ENCODE data around the gene RTBDN. TPM values are rescaled to one million over a fixed set of nuclear protein-coding genes. Genes with fewer than 3 reads are reported as not detected.

Gene RTBDN
- total RNA-seq, result not detected in 2 replicates

DNA sequence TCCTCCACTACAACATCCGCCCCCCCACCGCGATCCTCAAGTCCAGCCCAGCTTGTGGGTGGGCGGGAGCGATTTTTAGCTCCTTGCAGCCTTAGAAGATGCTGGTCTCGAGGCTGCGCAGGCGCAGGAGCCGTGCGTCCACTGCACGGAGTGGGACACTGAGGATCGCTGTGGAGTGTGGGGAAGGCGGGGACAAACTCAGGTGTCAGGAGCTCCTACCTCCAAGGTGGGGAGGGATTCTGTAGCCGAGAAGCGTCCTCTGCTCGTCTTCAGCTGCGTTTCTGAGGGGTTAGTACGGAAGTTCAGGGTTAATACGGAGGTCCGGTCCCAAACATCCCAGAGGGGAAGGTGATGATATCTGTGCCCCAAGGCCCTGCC is at the start of gene RTBDN:
Gene RTBDN (minus strand): TSS at position 14 of the 378 bp plus-strand sequence. CDS start 4,600 bp downstream, outside the sequence.

DNA sequence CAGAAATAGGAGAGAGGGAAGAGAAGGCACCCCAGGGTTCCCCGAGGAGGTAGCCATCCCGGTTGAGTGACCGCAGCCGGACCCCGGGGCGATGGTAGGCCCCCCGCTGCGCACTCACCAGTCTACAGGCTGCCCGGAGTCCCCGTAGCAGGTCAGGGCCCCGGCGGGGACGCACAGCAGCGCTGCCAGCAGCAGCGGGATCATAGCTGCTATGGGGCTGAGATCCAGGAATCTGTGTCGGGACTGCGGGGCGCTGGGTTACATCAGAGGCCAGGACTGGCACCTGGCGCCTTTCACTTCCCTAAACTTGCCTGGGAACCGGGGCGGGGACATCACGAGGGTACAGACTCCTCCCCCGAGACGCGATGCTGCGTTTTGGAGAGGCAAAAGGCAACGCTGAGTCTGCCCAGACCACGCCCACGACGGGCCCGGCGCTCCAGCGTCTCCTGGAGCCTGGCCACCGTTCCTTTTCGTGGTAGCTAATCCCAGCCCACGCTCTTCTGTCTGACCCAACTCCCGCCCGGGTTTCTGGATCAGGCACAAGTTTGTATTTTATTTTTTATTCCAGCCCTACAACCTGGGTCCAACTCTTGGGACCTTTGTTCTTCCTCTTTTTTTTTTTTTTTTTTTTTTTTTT is 46.9 kb upstream of the RTBDN start, which contains the start of gene DNASE2:
Gene DNASE2 (minus strand): TSS at position 278 of the 637 bp plus-strand sequence. CDS start 74 bp downstream, at position 204.

DNA sequence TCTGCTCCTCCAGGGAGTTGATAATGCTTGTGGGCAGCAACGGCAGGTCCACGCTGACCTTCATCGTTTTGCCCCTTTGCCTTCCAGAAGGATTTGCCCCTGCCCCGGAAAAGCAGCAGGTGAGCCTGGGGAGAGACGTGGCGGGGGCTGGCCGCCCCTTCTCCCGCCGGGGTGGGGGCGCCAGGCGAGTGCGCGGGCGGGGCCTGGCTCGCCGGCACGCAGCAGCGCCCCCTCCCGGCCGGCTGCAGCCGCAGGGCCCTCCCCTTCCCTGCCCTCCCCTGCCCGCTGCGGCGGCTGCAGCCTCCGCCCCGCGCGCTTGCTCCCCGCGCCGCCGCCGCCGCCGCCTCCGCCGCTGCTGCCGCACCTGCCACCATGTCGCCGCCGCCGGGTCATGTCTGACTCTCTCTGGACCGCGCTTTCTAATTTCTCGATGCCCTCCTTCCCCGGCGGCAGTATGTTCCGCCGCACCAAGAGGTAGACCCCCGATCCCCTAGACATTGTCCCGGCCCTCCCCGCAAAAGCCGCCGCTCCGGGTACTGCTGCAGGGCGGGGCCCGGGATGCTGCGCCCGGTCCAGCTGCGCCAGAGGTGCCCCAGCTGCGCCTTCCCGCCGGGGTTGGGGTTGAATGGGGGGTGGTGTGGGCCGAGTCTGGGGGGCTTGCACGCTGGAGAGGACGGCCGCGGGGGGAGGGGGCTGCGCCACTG is 4.0 kb upstream of the RTBDN start, which contains the start of gene MAST1:
Gene MAST1 (plus strand): TSS at position 334 of the 704 bp plus-strand sequence. CDS start 58 bp downstream, at position 392.

DNA sequence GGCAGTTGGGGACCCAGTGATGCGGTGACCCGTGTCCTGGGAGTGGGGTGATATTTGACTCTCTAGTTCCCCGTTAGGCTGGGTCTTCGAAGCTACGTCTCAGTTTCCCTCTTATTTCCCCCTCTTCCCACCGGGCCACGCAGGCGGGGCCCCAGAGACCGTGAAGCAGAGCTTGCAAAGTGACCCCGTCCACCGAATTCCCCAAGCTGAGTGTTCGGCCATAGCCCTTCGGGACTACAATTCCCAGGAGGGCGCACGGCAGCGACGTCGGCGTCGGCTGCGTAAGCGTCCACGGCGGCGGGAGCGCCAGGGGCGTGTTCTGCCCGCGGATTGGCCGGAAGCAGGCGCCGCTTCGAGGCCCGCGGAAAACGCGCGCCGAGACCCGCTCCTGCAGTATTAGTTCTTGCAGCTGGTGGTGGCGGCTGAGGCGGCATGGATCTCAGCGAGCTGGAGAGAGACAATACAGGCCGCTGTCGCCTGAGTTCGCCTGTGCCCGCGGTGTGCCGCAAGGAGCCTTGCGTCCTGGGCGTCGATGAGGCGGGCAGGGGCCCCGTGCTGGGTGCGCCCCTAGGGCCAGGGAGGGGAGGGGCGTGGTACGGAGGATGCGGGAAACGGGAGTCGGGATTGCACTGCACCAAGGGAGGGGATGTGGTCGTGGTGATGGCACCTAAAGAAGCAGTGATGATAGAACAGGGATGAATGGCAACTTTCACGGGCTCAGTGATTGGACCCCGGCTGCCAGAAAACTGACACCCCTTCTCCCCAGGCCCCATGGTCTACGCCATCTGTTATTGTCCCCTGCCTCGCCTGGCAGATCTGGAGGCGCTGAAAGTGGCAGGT is 27.9 kb downstream of the RTBDN start, which contains the start of gene RNASEH2A:
Gene RNASEH2A (plus strand): TSS at position 343 of the 840 bp plus-strand sequence. CDS start 90 bp downstream, at position 433.

DNA sequence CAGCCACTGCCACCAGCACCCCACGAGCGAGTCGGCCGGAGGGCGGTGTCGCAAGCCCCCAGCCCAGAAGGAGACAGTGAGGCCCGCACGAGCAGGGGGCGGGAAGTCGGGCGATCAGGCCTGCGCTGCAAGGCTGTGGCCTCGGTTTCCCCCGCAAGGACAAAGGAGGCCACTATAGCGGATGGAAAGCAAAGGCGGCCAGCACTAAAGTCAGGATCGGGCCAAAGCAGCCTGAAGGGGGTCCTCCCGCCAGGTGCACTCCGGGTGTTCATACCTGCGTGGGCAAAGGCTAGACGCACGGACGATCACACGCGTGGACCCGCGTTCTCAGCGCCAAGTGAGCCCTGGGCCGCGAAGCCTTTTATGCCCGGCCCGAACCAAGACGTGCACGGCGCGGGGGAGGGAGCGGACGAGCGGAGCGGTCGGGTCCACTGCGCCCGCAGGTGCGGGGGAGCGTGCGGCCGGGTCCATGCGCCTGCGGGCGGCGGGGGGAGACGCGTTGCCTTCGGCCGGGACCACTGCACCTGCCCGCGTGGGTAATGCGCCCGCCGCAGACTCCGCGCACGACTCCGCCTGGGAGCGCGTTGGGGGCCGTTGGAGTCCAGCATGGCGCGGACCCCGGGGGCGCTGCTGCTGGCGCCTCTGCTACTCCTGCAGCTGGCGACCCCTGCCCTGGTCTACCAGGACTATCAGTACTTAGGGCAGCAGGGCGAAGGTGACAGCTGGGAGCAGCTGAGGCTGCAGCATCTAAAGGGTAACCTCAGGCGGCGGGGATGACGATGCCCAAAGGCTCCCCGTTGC is 32.7 kb downstream of the RTBDN start, which contains the start of the genes PRDX2 and THSD8:
Gene PRDX2 (minus strand): TSS at position 335 of the 801 bp plus-strand sequence. CDS start 539 bp downstream, outside the sequence.
Gene THSD8 (plus strand): TSS at position 604 of the 801 bp plus-strand sequence. CDS start 3 bp downstream, at position 607.

DNA sequence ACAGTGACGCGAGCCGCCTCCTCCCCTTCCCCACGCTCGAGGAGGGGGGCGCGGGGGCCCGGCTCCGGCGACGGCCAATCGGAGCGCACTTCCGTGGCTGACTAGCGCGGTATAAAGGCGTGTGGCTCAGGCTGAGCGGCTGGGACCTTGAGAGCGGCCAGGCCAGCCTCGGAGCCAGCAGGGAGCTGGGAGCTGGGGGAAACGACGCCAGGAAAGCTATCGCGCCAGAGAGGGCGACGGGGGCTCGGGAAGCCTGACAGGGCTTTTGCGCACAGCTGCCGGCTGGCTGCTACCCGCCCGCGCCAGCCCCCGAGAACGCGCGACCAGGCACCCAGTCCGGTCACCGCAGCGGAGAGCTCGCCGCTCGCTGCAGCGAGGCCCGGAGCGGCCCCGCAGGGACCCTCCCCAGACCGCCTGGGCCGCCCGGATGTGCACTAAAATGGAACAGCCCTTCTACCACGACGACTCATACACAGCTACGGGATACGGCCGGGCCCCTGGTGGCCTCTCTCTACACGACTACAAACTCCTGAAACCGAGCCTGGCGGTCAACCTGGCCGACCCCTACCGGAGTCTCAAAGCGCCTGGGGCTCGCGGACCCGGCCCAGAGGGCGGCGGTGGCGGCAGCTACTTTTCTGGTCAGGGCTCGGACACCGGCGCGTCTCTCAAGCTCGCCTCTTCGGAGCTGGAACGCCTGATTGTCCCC is 42.9 kb downstream of the RTBDN start, which contains the start of gene JUNB:
Gene JUNB (plus strand): TSS at position 142 of the 706 bp plus-strand sequence. CDS start 286 bp downstream, at position 428.

Other genes with a start within 250 kb of the RTBDN start
- 5.3 and 7.5 TPM in 2 replicates for gene ZNF490, start 223.8 kb downstream of the RTBDN start, total RNA-seq
- gene ZNF791, start 223.7 kb downstream of the RTBDN start, total RNA-seq, result 14.7 and 17.7 TPM in 2 replicates
- gene MAN2B1, start 167.8 kb downstream of the RTBDN start, total RNA-seq, result 26.0 and 31.8 TPM in 2 replicates
- 8.5 and 11.5 TPM in 2 replicates for gene WDR83, start 167.8 kb downstream of the RTBDN start, total RNA-seq
- 47.2 and 63.5 TPM in 2 replicates for gene DHPS, start 152.7 kb downstream of the RTBDN start, total RNA-seq
- gene GNG14, start 146.6 kb downstream of the RTBDN start, total RNA-seq, result not detected in 2 replicates
- gene FBXW9, start 137.9 kb downstream of the RTBDN start, total RNA-seq, result 3.6 and 3.8 TPM in 2 replicates
- 27.7 and 34.1 TPM in 2 replicates for gene TNPO2, start 110.6 kb downstream of the RTBDN start, total RNA-seq
- 135 and 166 TPM in 2 replicates for gene TRIR, start 99.9 kb downstream of the RTBDN start, total RNA-seq
- 100 and 112 TPM in 2 replicates for gene GET3, start 97.1 kb downstream of the RTBDN start, total RNA-seq
- gene BEST2, start 82.8 kb downstream of the RTBDN start, total RNA-seq, result not detected in 2 replicates
- gene HOOK2, start 59.0 kb downstream of the RTBDN start, total RNA-seq, result 16.9 and 18.3 TPM in 2 replicates
- 76.1 and 137 TPM in 2 replicates for gene JUNB, start 43.1 kb downstream of the RTBDN start, total RNA-seq
- 181 and 208 TPM in 2 replicates for gene PRDX2, start 32.8 kb downstream of the RTBDN start, total RNA-seq
- gene THSD8, start 32.5 kb downstream of the RTBDN start, total RNA-seq, result not detected in 2 replicates
- gene RNASEH2A, start 28.0 kb downstream of the RTBDN start, total RNA-seq, result 20.1 and 27.3 TPM in 2 replicates
- 0.13 and 0.19 TPM in 2 replicates for gene MAST1, start 3.9 kb upstream of the RTBDN start, total RNA-seq
- 31.8 and 34.1 TPM in 2 replicates for gene DNASE2, start 46.9 kb upstream of the RTBDN start, total RNA-seq
- not detected in 2 replicates for gene KLF1, start 52.6 kb upstream of the RTBDN start, total RNA-seq
- gene GCDH, start 56.6 kb upstream of the RTBDN start, total RNA-seq, result 12.7 and 16.5 TPM in 2 replicates
- 0.19 and 0.26 TPM in 2 replicates for gene SYCE2, start 84.7 kb upstream of the RTBDN start, total RNA-seq
- 43.6 and 58.0 TPM in 2 replicates for gene FARSA, start 99.1 kb upstream of the RTBDN start, total RNA-seq
- gene CALR, start 104.0 kb upstream of the RTBDN start, total RNA-seq, result 2,036 and 2,214 TPM in 2 replicates
- 68.6 and 83.4 TPM in 2 replicates for gene RAD23A, start 111.3 kb upstream of the RTBDN start, total RNA-seq
- gene GADD45GIP1, start 122.6 kb upstream of the RTBDN start, total RNA-seq, result 31.5 and 46.9 TPM in 2 replicates
- 0.12 and 0.13 TPM in 2 replicates for gene DAND5, start 135.0 kb upstream of the RTBDN start, total RNA-seq
- gene NFIX, start 160.9 kb upstream of the RTBDN start, total RNA-seq, result 85.9 and 137 TPM in 2 replicates